ENCODE measurements around the gene SVEP1. TPM values are rescaled to one million over a fixed set of nuclear protein-coding genes. Genes with fewer than 3 reads are reported as not detected.
"Not testable (repeated sequence)": the region's sequence is repeated elsewhere in the genome, so short reads cannot be mapped to it uniquely, and the experiment has no call there.

Gene SVEP1
- polyA plus RNA-seq, 4 donors, result 5.4 to 35.8 (median 8.6) TPM

DNA sequence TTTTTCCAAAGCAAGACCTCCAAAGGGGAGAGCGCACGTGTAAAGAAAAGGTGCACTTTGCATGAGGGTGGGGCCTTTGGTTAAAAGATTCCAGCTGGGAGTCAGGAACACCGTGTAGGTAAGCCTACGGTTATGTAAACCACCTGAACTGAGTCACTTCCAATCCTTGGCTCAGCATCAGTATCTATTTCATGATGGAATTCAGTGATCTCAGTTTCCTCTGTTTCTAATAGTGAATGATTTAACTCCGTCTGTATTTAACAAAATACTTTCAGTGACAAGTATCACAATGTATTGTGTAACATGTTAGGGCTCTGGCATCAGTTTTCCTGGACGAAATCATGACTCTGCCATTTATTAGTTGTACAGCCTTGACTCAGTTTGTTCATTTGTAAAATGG lies 1.3 kb upstream of the SVEP1 start:
- no peak for DNase-seq (ENCODE audit: low read depth in 4 of 4, low spot score in 3 of 4)

DNA sequence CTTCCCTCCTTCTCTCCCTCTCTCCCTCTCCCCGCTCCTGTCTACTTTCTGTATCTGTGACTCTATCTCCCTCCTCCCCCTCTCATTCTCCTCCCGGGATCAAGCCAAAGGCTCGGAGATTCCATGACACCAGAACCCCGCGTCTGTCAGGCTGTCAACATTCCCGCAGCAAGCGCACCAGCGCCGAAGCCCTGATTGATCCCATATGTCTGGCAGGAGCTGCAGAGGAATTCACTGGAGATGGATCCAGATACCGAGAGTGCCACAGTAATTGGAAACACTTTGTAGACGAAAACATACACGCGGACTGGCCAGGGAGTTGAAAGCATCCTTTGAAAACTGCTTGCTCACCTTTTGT lies 300 bp upstream of the SVEP1 start:
- no peak for DNase-seq (ENCODE audit: low read depth in 4 of 4, low spot score in 3 of 4)

DNA sequence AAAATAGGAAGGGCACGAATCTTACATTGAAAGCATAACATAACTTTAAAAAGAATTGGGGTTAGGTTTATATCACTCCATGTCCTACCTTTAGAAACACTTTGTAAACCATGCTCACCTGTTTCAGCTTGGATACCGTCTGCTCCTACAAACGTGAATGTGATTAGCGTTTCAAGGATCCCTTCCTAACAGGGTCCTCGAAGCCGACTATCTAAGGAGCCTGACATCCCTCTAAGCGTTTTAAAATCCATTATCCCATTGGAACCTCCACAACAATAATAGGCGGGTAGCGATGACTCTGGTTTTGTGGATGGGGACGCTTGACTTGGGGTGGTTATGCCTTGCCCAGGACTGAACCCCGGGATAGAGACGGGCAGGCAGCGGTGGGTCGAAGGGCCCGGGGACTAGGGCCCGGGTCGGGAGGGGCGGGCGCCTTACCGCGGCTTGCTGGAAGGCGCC lies 937 bp downstream of the SVEP1 start:
- DNase-seq (ENCODE audit: low read depth in 4 of 4, low spot score in 3 of 4), result no peak

DNA sequence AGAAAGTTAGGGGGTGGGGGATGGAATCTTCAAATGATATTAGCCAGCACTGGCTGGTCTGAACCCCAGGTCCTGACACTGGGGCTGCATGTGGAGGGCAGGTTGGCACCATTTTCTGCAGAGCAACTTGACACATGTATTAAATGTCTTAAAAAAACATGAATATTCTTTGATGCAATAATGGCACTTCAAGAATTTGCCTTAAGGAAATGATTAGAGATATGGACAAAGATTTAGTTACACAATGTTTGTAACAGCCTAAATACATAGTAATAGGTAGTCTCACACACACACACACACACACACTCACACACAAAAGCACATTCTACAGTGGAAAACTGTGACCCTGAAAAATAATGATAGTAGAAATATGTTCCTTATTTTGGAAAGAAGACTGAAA lies 3.6 kb downstream of the SVEP1 start:
- no peak for DNase-seq (ENCODE audit: low read depth in 4 of 4, low spot score in 3 of 4)

DNA sequence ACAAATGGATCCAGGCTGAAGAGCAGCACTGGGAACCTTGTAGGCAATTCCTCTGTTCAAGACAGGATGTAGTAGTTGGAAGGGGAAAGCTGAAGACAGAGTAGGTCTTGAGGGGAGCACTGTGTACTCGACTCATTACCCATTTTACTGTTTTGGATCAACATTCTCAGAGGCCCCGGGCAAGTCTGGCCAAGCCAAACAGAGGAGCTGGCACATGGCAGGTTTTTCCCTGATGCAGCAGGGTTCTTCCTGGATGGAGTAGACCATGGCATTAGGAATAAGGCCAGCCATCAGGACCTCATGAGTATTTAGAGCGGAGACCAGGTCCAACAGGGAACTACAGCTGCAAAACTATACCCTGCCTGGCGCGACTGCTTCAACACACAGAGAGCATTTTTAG lies 4.4 kb downstream of the SVEP1 start:
- DNase-seq (ENCODE audit: low read depth in 4 of 4, low spot score in 3 of 4), result no peak

DNA sequence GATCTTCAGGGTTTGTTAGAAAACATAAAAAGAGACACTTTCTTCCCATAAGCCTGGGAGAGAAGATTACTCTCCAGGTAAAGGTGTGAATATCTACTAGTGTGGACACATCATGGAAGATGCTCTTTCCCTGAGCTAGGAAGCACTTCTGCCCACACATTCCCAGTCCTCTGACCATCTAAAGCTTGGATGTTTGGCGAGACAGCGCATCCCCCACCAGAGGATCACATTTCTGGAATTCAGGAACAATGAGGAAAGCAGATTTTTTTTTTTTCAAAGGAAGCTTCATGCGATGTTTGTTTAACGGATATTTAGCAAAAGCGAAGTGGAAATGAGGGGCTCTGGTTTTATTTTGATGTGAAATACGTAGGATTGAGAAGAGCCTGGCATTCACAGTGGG lies 6.2 kb downstream of the SVEP1 start:
- DNase-seq (ENCODE audit: low read depth in 4 of 4, low spot score in 3 of 4), result no peak

DNA sequence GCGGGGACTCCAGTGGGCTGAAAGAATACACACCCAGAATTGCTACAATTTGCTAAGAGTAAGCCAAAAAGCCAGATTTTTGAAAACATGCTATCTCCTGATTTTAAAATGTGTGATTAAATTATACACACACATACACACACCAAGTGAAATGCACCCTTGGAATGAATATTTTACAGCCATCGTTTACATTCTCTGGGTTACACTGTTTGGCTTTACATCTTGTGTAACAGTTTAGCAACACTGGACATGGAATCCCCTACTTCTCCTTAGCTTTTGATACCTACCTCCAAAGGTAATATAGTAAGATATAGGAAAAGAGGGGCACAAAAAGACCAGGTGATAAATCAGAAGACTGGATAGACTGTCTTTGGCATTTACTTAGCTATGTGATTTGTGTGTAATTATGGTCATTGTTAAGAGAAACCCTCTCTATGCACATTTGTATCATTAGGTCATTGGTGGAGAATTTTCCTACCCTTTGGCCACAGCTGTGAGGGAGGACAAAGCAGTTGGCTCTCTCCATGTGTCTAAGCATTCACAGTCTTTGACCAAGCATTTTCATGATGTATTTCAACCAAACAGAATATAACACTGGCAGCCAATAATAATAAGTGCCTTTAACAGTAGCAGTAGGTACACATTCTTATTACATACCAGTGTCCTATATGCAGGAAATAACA lies 7.6 kb downstream of the SVEP1 start:
- DNase-seq (ENCODE audit: low read depth in 4 of 4, low spot score in 3 of 4), result no peak

DNA sequence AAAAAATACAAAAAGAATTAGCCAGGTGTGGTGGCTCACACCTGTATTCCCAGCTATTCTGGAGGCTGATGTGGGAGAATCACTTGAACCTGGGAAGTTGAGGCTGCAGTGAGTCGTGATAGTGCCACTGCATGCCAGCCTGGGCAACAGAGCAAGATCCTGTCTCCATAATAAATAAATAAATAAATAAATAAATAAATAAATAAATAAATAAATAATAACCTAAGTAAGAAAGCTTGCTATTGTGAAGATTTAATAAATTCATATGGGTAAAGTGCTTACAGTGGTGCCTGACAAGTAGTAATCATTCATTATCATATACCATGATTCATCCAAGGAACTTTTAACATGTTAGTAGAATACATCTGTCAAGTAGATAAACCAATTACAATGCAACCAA lies 13.4 kb downstream of the SVEP1 start:
- no peak for DNase-seq (ENCODE audit: low read depth in 4 of 4, low spot score in 3 of 4)

DNA sequence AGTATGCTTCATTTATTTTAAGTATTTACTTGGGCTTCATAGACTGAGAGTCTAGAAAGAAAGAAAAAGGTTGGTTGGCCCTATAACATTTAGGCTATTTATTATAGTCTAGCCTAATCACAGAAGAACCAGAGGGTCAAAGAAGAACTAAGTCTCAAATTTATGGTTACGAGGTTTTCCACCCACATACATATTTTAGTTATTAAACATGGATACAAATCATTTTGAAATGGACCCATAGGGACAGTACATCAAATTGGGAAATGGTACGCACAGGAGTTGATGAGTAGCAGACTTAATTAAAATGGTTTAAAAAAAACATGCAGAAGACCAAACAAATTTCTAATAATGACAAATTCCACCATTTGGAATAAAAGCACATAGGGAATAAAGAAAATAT lies 17.7 kb downstream of the SVEP1 start:
- DNase-seq (ENCODE audit: low read depth in 4 of 4, low spot score in 3 of 4), result no peak

DNA sequence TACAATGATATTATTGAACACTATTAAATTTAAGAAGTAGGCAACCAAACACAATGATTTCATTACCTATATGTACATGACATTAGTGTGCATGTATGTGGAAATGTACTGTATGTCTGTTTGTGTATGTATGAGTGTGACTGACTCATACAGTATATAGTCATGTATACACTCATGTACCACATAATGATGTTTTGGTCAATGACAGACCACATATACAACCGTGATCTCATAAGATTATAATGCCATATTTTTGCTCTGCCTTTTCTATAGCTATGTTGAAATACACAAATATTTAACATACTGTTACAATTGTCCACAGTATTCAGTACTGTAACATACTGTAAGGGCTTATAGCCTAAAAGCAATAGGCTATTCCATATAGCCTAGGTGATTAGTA lies 19.7 kb downstream of the SVEP1 start:
- DNase-seq (ENCODE audit: low read depth in 4 of 4, low spot score in 3 of 4), result no peak

DNA sequence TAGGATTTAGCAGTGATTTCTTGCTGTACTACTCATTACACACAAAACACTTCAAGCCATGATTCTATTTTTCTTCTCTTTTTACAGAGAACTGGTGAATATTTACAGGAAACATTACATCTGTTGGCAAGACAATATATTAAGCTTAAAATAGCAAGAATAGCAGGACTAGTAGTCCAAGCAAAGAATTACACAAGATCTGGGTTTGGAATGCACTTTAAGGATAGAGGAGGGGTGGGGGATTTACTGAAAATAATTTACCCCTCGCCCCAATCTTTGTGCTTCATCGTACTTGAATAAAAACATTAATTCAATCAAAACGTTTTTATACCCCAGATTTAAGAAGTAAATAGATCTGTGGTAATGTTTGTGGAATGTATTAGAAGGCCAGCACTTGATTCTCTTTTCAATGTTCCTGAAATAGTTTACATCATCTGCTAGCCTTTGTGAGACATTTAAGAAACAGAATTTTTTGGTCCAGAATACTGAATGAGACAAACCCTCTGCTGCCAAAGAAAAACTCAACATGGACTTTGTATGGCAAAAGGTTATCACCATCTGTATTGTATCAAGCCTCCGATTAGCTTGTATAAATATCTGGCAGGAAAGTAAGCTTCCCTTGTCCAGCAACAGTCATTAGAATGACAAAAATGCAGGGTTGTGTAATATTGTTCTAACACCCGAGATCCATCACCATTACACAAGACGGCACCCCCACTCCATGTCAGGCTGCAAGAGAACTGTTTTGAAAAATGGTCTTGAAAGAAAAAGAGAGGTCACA lies 23.8 kb downstream of the SVEP1 start:
- DNase-seq (ENCODE audit: low read depth in 4 of 4, low spot score in 3 of 4), result peak in 1 of 4 donors; percentile 39

DNA sequence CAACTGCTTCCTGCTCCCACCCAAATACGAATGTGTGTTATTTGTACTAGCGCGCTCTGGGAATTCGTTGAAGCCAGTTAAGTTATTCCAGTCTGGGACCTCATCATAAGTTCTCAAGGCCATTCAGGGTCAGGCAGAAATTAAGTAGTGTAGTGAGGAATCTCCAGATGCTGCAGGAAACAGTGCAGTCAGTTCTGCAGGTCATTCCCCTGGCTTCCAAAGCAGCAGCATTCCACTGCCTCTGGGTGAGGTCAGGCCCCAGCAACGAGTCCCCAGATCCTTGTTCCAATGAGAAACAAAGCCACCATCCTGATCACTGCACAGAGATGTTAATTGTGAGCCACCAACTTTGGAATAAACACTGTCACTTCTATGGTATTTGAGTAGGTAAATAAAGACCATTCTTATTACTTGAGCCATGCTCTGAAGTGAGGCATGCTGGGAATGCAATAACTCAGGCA lies 33.1 kb downstream of the SVEP1 start:
- DNase-seq (ENCODE audit: low read depth in 4 of 4, low spot score in 3 of 4), result no peak

DNA sequence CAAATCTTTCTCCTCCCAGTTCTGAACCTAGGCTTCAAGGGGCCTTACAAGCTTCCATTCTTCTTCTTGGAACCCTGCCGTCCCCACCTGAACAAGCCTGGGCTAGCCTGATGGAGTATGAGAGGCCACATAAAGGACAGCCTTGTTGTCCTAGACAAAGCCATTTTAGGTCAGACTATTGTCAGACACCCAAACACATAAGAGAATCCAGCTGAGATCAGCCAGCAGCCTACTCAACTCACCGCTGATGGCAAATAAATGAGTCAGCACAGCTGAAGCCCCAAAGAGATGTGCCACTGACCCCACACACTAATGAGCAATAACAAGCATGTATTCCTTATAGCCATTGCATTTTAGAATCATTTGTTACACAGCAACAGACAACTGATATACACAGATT lies 33.8 kb downstream of the SVEP1 start:
- DNase-seq (ENCODE audit: low read depth in 4 of 4, low spot score in 3 of 4), result no peak

DNA sequence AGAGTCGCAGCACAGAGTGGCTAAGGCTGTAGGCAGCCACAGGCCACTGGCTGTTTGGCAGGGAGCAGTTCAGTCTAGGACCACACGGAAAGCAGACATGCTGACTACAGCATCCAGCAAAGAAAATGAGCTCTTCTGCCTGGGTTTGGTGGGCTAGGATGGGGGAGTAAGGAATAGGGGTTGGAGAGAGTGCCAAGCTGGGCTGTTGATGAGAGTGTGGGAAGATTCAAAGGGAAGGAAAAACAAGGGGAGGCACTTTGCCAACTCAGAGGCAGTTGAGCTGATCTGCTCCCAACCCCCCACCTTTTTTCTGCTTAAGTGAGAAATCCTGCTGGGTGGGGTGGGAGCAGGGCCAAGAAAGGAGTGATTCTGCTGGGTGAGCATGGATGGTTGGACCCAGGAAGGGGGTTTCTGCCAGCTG lies 35.9 kb downstream of the SVEP1 start:
- DNase-seq (ENCODE audit: low read depth in 4 of 4, low spot score in 3 of 4), result no peak

DNA sequence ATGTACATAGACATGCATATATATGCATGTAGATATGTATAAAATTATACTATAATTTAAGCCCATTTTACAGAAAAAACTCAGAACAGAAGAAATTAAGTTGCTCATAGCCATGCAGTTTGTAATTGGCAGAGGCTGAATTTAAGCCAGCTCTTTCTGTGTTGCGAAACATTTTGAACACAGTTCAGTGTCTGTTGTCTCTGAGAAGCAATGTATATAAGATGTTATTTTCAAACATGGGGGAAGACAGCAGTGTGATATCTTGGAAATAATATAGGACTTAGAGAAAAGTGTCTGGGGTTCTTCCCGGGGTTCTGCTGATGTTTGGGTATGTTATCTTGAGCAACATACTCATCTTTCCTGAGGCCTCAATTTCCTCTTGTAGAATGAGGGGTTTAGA lies 37.6 kb downstream of the SVEP1 start:
- DNase-seq (ENCODE audit: low read depth in 4 of 4, low spot score in 3 of 4), result no peak

DNA sequence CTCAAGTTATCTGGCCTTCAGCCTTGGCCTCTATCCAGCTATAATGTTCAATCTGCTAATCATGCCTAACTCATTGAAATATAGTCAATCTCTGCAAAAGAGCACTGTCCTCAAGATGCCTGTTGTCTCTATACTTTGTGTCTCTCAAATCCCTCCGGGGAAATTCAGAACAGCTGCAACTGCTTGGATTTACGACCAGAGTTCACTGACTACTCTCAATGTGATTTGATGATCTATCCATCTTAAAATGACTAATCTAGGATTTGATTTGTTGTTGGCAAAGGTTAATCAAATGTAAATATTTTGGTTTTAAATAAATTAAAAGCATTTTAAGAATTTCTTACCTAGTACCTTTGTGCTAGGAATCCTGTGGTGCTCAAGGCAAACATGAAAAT lies 40.9 kb downstream of the SVEP1 start:
- no peak for DNase-seq (ENCODE audit: low read depth in 4 of 4, low spot score in 3 of 4)

DNA sequence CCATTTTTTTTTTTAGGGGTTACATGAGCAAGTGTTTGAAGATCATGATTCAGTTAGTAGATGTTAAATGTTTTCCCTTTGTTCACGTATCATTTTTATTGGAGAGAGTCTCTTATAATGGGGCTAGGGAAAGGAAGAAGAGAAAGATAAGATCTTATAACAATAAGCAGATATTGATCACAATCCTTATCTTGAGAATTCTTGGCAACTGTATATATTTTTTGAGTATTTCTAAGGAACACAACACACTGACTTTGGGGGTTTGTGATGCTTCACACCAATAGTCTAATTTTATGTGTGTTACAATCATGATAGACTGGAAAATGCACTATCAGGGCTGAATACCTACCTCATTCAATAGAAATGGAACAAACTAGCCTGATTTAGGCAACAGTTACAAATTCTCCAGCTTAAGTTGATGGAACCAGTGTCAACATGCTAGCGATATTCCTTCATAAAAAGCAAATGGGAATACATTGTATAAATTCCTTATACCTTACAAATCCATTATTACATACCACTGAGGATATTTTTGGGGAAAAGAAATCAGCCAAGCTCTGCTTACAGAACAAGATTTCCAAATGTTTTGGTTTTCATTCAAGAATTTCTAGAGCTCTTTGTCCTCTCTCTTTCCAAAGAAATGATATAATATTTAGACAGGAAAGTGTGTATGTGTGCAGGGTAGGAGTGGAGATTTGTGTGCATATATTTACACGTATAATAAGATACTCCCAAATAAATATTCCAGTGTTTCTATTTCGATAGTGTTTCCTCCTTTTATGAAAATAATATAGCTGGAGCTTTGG lies 41.5 kb downstream of the SVEP1 start:
- DNase-seq (ENCODE audit: low read depth in 4 of 4, low spot score in 3 of 4), result no peak

DNA sequence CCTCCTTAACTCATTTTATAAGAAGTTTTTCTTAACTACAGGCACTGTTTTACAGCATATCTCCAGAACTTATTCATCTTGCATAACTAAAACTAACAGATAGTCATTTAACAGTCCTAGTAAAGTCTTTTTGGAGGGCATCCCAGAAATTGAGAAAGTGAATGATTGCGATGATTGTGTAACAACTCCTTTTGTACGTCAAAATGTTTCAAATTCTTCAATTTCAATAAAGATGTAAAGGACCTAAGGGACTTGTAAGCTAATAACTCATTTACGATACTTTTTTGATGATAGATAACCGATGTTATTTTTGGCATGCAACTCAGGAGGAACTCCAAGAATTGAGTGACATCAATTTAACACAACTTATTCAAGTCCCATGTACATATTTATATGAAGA lies 42.7 kb downstream of the SVEP1 start:
- no peak for DNase-seq (ENCODE audit: low read depth in 4 of 4, low spot score in 3 of 4)

DNA sequence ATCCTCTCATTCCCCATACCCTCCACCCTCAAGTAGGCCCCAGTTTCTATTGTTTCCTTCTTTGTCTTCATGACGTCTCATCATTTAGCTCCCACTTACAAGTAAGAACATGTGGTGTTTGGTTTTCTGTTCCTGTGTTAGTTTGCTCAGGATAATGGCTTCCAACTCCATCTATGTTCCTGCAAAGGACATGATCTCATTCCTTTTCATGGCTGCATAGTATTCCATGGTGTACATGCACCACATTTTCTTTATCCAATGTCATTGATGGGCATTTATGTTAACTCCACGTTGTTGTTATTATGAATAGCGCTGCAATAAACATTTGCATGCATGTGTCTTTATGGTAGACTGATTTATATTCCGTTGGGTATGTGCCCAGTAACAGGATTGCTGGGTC lies 45.4 kb downstream of the SVEP1 start:
- DNase-seq (ENCODE audit: low read depth in 4 of 4, low spot score in 3 of 4), result not testable (repeated sequence)

DNA sequence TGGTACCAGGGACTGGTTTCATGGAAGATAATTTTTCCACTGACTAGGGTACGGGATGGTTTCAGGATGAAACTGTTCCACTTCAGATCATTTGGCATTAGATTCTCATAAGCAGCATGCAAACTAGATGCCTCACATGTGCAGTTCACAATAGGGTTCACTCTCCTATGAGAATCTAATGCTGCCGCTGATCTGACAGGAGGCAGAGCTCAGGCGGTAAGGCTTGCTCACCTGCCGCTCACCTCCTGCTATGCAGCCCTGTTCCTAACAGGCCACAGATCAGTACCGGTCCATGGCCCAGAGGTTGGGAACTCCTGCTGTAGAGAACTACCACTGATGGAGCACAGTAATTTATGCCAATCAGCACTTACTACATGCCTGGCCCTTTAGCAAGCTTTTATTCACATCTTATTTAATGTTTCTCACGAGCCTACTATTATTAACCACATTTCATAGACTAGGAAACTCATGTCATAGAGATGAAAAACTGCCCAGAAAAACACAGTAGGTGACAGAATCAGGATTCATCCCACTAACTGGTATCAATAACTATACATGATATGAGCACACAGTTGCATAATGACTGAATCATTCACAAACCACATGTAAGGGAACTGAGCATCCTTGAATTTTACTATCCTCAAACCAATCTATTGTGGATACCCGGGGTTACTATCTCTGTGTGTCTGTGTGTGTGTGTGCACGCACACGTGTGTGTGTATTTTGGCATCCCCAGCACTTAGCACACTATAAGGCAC lies 46.5 kb downstream of the SVEP1 start:
- no peak for DNase-seq (ENCODE audit: low read depth in 4 of 4, low spot score in 3 of 4)

DNA sequence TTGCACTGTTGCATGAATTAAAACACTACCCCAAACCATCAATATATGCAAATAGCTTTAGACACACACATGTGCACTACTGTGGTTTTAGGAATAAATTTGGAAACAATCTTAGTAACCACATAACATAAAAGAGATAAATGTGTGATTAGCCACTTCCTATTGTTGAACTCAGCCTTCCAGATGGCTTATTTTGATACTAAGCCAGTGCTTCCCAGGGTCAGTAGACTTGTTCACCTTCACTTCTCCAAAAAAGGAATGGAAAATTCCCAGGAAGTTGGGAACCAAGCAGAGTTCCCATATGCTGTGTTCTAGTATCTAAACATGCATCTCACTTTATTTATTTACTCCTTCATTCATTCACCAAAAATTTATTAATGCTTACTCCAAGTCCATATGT lies 47.8 kb downstream of the SVEP1 start:
- DNase-seq (ENCODE audit: low read depth in 4 of 4, low spot score in 3 of 4), result no peak

All from left renal pelvis (tissue), 4 donors.